ENCODE data around the gene MARK3.

MARK3 gene

DNA sequence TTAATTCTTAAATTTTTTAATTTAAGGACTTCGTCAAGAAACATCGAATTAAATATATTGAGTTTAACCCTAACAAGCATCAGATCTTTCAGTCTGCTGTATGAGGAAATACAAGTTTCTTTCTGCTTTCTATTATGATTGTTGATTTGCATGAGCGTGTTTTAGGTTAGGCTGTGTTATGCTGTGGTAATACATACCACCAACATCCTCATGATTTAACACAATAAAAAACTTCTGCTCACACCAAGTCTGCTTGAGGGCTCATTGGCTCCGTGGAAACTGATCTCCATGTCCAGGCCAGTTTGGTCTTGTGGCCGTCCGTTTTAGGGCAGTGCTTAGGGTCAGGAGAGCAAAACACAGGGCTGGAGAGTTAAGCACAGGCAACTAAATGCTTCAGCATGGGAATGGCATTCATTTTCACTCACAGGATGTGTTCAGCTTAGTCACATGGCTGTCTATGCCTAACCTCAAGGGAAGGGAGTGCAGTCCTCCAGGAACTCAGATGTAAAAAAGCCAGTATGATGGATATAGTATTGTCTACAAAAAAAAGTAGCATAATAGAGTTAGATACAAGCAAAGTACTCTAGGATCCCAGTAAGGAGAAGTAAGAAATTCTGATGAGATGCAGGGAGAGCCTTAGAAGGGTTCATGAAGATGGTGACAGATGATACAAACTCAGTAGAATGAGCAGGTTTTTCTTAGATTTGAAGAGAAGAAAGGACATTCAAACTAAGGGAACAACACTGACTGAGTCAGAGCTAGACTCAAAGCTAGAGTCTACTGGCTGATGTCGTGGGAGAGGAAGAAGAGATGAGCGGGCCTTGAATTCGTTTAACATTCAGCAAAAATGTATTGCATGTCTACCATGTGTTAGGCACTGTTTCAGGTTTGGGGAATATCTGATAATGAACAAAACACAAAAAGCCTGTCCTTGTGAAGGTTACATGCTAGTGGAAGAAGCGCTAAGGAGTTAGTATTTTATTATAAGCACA, 16.3 kb downstream of the MARK3 start:
- Histone ChIP-seq H3K4me3 (ENCODE audit: low read depth, low read length) (no peak overlapping the region), H3K27ac (no peak overlapping the region; the same call in 1 of the 2 replicates), H3K36me3 (peaks cover 9% of the 10 kb centered on the region), H3K27me3 (ENCODE audit: insufficient read depth, low read depth, severe bottlenecking) (no peaks in the 10 kb centered on the region), H3K9me3 (ENCODE audit: severe bottlenecking) (no peaks in the 10 kb centered on the region)
- DNase-seq = no peak
- TF ChIP-seq, protein P1, sequence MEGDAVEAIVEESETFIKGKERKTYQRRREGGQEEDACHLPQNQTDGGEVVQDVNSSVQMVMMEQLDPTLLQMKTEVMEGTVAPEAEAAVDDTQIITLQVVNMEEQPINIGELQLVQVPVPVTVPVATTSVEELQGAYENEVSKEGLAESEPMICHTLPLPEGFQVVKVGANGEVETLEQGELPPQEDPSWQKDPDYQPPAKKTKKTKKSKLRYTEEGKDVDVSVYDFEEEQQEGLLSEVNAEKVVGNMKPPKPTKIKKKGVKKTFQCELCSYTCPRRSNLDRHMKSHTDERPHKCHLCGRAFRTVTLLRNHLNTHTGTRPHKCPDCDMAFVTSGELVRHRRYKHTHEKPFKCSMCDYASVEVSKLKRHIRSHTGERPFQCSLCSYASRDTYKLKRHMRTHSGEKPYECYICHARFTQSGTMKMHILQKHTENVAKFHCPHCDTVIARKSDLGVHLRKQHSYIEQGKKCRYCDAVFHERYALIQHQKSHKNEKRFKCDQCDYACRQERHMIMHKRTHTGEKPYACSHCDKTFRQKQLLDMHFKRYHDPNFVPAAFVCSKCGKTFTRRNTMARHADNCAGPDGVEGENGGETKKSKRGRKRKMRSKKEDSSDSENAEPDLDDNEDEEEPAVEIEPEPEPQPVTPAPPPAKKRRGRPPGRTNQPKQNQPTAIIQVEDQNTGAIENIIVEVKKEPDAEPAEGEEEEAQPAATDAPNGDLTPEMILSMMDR (IDR thresholded peaks at IDR 0.05; ENCODE audit: low read depth, low read length) = no peak

DNA sequence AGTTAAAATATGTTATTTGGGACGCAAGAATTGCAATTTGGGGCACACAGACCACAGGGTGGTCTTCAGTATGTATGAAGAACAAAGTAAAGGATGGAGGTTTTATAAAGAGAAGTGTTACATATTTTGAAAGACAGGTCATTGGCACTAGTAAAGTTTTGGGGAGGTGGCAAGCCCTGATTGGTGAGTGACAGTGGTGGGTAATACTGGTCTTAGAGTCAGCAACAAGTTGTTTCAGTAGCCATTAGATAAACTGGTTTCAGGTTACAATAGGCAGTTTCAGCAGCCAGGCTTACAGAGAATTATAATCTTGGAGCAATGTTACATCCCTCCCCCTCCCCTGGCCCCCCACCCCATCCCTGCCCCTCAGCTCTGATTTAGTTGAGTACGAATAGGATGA, 17.5 kb downstream of the MARK3 start:
- TF ChIP-seq, protein P1 (IDR thresholded peaks at IDR 0.05; ENCODE audit: low read depth, low read length) = no peak

DNA sequence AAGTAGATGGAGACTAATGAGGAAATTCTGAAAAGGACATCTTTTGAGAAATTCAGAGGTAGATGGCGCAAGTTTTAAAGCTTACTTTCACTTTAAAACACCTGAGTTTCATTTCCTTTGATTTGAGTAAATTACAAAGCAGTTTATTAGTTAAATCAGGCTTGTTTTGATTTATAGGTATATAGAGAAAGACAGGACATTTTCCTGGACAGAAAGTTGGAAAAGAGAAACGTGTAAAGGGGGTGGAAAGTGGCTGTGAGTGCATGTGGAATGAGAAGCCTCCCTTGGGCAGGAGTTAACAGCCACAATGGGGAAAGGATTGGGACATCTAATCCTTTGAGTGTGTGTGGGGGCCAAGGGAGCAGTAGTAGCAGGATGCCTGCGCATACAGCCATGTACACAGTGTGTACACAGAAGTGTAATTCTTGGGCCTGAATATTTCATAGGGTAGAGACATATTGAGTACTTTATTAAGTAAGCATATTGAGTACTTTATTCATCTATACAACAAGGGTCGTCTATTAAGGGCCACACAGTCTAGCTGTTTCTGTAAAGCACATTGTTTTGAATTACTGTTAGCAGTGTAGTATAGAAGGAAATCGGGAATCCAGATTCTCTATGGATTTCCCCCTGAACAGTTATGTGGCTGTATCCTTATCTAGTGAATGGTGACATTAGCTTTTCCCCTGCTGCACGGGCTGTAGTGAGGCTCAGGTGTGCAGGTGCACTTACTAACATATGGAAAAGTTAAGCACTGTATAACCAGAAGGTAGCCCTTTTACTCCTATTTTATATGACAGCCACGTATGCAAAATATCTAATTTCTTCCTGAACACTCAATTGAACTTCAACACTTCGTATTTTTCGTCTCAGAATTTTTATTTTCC, 19.1 kb downstream of the MARK3 start:
- no peaks in the 10 kb centered on the region for H3K27me3 ChIP-seq (ENCODE audit: insufficient read depth, low read depth, severe bottlenecking)
- TF ChIP-seq, protein P1 (IDR thresholded peaks at IDR 0.05; ENCODE audit: low read depth, low read length) = no peak
- H3K27ac ChIP-seq = no peak overlapping the region
- no peaks in the 10 kb centered on the region for H3K9me3 ChIP-seq (ENCODE audit: severe bottlenecking)
- peaks cover 17% of the 10 kb centered on the region for H3K36me3 ChIP-seq
- DNase-seq = no peak
- no peak overlapping the region for H3K4me3 ChIP-seq (ENCODE audit: low read depth, low read length)

More for the DNA sequence above, 17.5 kb downstream of the MARK3 start:
- H3K36me3 ChIP-seq = peaks cover 11% of the 10 kb centered on the region
- no peaks in the 10 kb centered on the region for H3K9me3 ChIP-seq (ENCODE audit: severe bottlenecking)
- no peaks in the 10 kb centered on the region for H3K27me3 ChIP-seq (ENCODE audit: insufficient read depth, low read depth, severe bottlenecking)
- H3K4me3 ChIP-seq (ENCODE audit: low read depth, low read length) = no peak overlapping the region
- DNase-seq = no peak
- no peak overlapping the region for H3K27ac ChIP-seq

DNA sequence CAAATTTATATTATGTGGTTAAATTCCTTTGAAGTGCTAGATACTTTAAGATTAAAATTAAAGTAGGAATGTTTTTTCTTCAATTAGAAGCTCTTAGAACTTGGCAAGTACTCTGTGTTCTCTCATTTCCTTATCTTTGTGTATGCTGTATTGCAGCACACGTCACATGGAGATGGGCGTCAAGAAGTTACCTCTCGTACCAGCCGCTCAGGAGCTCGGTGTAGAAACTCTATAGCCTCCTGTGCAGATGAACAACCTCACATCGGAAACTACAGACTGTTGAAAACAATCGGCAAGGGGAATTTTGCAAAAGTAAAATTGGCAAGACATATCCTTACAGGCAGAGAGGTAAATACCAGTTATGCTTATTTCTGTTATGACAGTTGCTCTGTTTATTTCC, 19.7 kb downstream of the MARK3 start:
- Histone ChIP-seq H3K9me3 (ENCODE audit: severe bottlenecking) (no peaks in the 10 kb centered on the region), H3K4me3 (ENCODE audit: low read depth, low read length) (no peak overlapping the region), H3K27me3 (ENCODE audit: insufficient read depth, low read depth, severe bottlenecking) (no peaks in the 10 kb centered on the region), H3K36me3 (peaks cover 17% of the 10 kb centered on the region), H3K27ac (no peak overlapping the region)
- no peak for DNase-seq
- TF ChIP-seq, protein P1 (IDR thresholded peaks at IDR 0.05; ENCODE audit: low read depth, low read length) = no peak

DNA sequence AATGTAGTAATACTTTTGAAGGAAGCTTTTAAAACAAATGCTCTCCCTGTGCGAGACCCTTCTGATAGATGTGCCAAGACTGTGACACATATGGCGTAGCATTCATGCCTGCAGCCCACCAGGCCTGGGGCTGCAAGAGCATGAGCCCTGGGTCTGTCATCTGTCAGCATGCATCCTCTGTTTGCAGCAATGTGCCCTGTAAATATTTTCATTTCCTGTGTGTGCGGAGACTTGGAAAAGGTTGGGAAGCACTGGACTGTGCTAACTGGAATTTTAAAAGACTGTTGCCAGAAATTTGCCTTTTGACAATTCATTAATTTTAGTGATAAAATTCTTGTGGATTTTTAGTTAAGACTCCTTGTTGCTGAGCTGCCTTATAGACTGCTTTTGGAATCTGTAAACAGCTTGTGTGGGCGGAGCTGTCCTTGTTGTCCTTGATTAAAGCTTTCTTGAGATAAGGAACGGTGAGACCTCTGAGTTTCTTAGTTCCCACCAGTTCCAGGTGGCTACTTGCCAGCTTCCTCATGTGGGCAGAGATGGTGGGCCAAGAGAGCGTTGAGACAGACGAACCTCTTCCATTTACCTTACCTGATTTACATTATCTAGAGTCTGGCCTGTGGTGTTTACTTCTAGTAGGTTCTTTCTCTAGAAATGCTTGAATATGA, 23.4 kb downstream of the MARK3 start:
- H3K9me3 ChIP-seq (ENCODE audit: severe bottlenecking) = no peaks in the 10 kb centered on the region
- TF ChIP-seq, protein P1 (IDR thresholded peaks at IDR 0.05; ENCODE audit: low read depth, low read length) = no peak
- no peak overlapping the region for H3K27ac ChIP-seq
- DNase-seq = no peak
- H3K36me3 ChIP-seq = peaks cover 25% of the 10 kb centered on the region
- H3K27me3 ChIP-seq (ENCODE audit: insufficient read depth, low read depth, severe bottlenecking) = no peaks in the 10 kb centered on the region
- no peak overlapping the region for H3K4me3 ChIP-seq (ENCODE audit: low read depth, low read length)
